ENCODE results near the gene ZFHX3. TPM values are rescaled to one million over a fixed set of nuclear protein-coding genes. Genes with fewer than 3 reads are reported as not detected.

The ZFHX3 gene
- total RNA-seq, 1 experiment from 2014 or later, result 5.1 TPM

DNA sequence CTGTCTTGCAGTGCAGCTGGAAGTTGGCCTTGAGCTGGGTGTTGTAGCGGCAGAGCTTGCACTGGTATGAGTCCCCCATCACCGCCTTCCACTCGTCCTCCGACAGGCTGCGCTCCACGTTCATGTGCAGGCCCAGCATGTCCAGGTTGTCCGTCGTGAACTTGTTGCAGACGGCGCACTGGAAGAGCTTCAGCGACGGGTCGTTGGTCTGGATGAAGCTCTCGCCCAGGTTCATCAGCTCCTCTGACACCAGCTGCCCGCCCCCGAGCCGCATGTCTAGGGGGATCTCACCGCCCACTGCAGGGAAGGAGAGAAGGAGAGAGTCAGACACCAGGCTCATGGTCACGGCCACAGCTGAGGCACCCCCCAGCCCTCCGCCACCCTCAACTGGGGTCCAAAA lies 97.3 kb downstream of the ZFHX3 start:
- no peaks in the 10 kb centered on the region for H3K27me3 ChIP-seq
- no peak overlapping the region for H3K4me3 ChIP-seq
- H3K27ac ChIP-seq, result no peak overlapping the region
- H3K9me3 ChIP-seq (replicated peaks), result no peaks in the 10 kb centered on the region
- H3K4me1 ChIP-seq, result peaks cover 16% of the 10 kb centered on the region
- H3K36me3 ChIP-seq, result peaks cover 13% of the 10 kb centered on the region; the same call in 1 of the 2 replicates
- DNase-seq, result no peak

GRCh38 chr16:72948238-72948829 lies 99.6 kb downstream of the ZFHX3 start:
- Histone ChIP-seq H3K9me3 (replicated peaks) (no peaks in the 10 kb centered on the region), H3K27me3 (no peaks in the 10 kb centered on the region), H3K36me3 (peaks cover 13% of the 10 kb centered on the region; the same call in 1 of the 2 replicates), H3K4me1 (peaks cover 11% of the 10 kb centered on the region), H3K4me3 (no peak overlapping the region), H3K27ac (no peak overlapping the region)
- no peak for DNase-seq

DNA sequence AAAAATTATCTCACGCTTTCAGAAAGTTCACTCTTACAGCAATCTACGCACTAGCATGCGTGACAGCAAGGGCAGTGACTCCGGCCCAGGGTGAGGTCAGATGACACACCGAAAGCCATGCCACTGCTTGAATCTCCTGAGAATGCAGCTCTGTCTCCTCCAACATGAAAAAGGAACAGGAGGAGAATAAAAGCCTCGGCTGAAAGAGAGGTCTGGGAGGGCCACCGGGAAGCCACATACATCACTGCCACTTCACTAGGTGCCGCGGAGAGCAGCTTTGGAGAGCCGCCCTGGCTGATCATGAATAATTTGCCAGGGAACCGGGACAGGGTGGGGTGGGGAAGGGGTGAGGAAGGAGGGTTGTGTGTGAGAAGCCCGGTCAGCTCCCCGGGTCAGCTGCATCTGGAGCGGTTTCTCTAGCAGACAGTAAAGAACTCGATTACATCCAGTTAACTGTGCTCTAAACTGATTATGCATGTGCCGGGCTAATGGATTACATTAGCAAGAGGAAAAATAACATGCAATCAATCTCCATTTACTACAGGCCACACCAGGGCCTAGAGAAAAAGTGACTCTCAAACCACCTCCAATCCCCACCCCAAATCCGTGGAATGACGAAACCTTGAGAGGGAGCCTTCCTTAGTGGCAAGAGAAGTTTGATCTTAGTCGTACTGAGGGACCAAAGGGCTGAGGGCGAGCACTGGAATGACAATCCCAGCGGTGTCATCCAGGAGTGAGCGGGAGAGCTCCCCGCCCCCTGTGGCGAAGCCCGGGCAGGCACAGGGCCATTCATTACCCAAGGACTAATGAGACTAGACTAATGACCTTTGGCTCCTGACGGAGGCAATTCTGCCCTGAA lies 100.3 kb downstream of the ZFHX3 start:
- no peak for DNase-seq
- Histone ChIP-seq H3K36me3 (peaks cover 13% of the 10 kb centered on the region; the same call in 1 of the 2 replicates), H3K27me3 (no peaks in the 10 kb centered on the region), H3K4me3 (no peak overlapping the region), H3K27ac (no peak overlapping the region), H3K9me3 (replicated peaks) (no peaks in the 10 kb centered on the region), H3K4me1 (peaks cover 15% of the 10 kb centered on the region)

DNA sequence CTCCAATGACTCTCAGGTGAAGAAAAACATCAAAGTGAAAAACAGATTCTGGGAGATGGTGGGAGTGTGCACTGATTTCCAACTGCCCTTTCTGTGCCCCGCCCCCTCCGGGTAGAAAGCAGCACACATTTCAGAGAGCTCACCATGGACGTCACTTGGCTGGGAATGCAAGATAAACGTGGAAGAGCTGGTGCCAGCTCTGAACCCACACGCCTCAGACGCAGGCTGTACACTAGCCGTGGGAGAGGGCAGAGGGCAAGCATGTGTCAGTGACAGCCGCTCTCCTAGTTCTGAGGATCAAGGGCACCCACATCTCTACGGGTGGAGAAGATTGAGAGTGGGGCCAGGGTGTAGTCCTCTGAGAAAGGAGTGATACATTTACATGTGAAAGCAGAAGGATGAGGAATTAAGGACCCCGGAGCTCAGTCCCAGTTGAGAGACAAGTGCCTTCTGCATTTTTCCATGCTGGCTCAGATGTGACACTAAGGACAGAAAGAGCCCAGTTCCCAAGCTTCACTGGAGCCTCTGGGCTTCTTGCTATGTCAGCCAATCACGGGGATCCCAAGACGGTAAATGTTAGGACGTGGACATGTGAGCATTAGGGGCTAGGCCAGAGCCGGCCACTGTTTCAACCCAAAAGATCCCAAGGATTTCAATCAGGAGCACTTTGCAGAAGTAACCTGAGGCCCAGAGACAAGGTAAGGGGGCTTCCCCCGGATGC lies 101.3 kb downstream of the ZFHX3 start:
- Histone ChIP-seq H3K27me3 (no peaks in the 10 kb centered on the region), H3K36me3 (peaks cover 13% of the 10 kb centered on the region; the same call in 1 of the 2 replicates), H3K27ac (no peak overlapping the region), H3K9me3 (replicated peaks) (no peaks in the 10 kb centered on the region), H3K4me3 (no peak overlapping the region), H3K4me1 (peaks cover 15% of the 10 kb centered on the region)
- DNase-seq, result no peak

- Histone ChIP-seq H3K27me3 (no peaks in the 10 kb centered on the region), H3K27ac (no peak overlapping the region), H3K36me3 (peaks cover 13% of the 10 kb centered on the region; the same call in 1 of the 2 replicates), H3K4me3 (no peak overlapping the region), H3K4me1 (peaks cover 16% of the 10 kb centered on the region), H3K9me3 (replicated peaks) (no peaks in the 10 kb centered on the region)
- no peak for DNase-seq
Observed at GRCh38 chr16:72946063-72946462, 101.9 kb downstream of the ZFHX3 start.

GRCh38 chr16:72945611-72946010 lies 102.3 kb downstream of the ZFHX3 start:
- Histone ChIP-seq H3K36me3 (peaks cover 12% of the 10 kb centered on the region; the same call in 1 of the 2 replicates), H3K27ac (no peak overlapping the region), H3K9me3 (replicated peaks) (no peaks in the 10 kb centered on the region), H3K27me3 (no peaks in the 10 kb centered on the region), H3K4me3 (no peak overlapping the region), H3K4me1 (peaks cover 16% of the 10 kb centered on the region)
- DNase-seq, result no peak

GRCh38 chr16:72944757-72945485 lies 103.0 kb downstream of the ZFHX3 start:
- peaks cover 16% of the 10 kb centered on the region for H3K4me1 ChIP-seq
- no peak overlapping the region for H3K4me3 ChIP-seq
- peaks cover 5% of the 10 kb centered on the region; the same call in 1 of the 2 replicates for H3K36me3 ChIP-seq
- H3K27ac ChIP-seq, result no peak overlapping the region
- no peak for DNase-seq
- no peaks in the 10 kb centered on the region for H3K9me3 ChIP-seq (replicated peaks)
- no peaks in the 10 kb centered on the region for H3K27me3 ChIP-seq

DNA sequence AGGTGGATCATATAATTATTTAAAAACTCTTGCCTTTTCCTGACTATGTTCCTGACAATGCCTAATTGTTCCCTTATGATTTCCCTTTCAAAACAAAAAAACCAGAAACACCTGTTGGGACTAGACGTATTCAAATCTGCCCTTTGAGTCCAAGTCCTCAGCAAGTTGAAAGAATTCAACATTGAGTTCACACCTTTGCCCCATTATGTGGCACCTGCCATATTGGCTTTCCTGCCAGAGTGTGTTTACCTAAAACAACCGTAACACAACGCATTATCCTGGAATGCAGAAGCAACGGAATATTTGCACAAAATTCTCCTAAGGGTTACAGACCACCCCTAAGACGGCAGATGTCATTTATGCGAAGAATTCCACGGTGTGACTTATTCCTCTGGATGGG lies 105.9 kb downstream of the ZFHX3 start:
- no peaks in the 10 kb centered on the region for H3K27me3 ChIP-seq
- peak overlapping the region; percentile 56 for H3K27ac ChIP-seq
- no peaks in the 10 kb centered on the region for H3K9me3 ChIP-seq (replicated peaks)
- peak; percentile 44 to 65 for DNase-seq
- no peak overlapping the region for H3K4me3 ChIP-seq
- H3K36me3 ChIP-seq, result no peaks in the 10 kb centered on the region
- peaks cover 37% of the 10 kb centered on the region for H3K4me1 ChIP-seq

GRCh38 chr16:72940886-72941285 lies 107.0 kb downstream of the ZFHX3 start:
- no peak for DNase-seq
- no peak overlapping the region for H3K4me3 ChIP-seq
- H3K36me3 ChIP-seq, result no peaks in the 10 kb centered on the region
- H3K4me1 ChIP-seq, result peaks cover 40% of the 10 kb centered on the region
- H3K9me3 ChIP-seq (replicated peaks), result no peaks in the 10 kb centered on the region
- no peak overlapping the region for H3K27ac ChIP-seq
- H3K27me3 ChIP-seq, result no peaks in the 10 kb centered on the region

GRCh38 chr16:72939247-72939646 lies 108.7 kb downstream of the ZFHX3 start:
- peak overlapping the region; percentile 17 for H3K4me3 ChIP-seq
- peak in 1 of 2 experiments; percentile 37 for DNase-seq
- H3K36me3 ChIP-seq, result no peaks in the 10 kb centered on the region
- H3K27ac ChIP-seq, result peak overlapping the region; percentile 90
- H3K9me3 ChIP-seq (replicated peaks), result no peaks in the 10 kb centered on the region
- H3K4me1 ChIP-seq, result peaks cover 40% of the 10 kb centered on the region
- no peaks in the 10 kb centered on the region for H3K27me3 ChIP-seq

GRCh38 chr16:72938795-72939164 lies 109.1 kb downstream of the ZFHX3 start:
- Histone ChIP-seq H3K36me3 (no peaks in the 10 kb centered on the region), H3K27ac (peak overlapping the region; percentile 90), H3K9me3 (replicated peaks) (no peaks in the 10 kb centered on the region), H3K27me3 (no peaks in the 10 kb centered on the region), H3K4me1 (peaks cover 40% of the 10 kb centered on the region), H3K4me3 (peak overlapping the region; percentile 17)
- peak; percentile 71 to 75 for DNase-seq

DNA sequence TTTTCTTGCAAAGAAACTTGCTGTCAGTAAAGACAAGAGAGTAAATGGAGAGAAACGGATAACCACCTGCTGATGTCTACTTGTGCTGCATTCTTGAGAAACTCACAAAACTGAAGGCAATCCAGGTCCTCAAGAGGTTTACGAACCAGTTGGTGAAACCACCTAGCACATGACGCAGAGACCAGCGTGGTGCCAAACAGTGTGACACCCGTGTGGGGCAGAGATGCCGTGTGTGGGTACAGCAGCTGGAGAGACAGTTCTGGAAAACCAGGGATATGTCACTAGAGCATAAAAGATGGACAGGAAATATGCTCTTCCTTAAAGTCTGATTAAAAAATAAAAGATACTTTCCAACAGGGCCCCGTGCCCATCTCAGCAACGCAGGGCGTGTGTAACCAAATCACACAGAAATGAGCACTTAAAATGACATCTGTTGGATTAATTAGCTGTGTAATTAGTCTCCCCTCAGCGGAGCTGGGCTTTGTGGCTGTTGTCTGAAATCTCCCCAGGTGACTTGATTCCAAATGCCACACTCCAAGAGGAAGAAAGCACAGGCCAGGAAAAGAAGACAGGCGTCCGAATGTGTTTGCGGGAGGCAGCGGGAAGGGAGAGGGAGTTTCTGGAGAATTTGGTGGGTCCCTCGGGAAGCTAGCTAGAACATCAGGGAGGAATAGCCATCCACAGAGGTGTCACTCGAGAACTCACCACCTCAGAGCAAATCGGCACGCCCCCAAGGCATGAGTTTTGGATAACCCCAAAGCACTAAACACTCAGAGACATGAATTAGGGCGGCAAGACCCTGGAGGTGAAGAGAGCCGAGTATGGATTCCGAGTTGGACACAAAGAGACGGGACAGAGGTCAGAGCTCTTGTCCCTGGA lies 109.8 kb downstream of the ZFHX3 start:
- Histone ChIP-seq H3K27me3 (no peaks in the 10 kb centered on the region), H3K36me3 (no peaks in the 10 kb centered on the region), H3K4me1 (peaks cover 40% of the 10 kb centered on the region), H3K27ac (peak overlapping the region; percentile 90), H3K9me3 (replicated peaks) (no peaks in the 10 kb centered on the region), H3K4me3 (peak overlapping the region; percentile 17)
- DNase-seq, result no peak

DNA sequence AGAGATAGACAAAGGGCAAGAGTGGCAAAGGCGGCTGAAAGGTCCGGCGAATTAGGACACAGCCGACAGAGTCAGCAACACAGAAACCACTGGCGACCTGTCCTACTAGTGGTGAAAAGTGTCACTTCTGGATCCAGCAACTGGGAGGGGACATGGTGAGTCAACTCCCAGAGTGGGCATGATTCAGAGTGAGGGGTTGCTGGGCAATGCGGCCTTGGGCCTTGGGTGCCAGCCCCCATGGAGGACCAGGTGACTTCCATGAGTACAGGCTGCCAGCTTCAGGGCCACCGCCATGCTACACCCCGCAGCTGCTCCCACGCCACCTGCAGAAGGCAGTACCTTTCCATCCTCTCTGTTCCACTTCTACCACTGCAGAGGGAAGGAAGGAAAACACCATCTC lies 110.6 kb downstream of the ZFHX3 start:
- Histone ChIP-seq H3K4me1 (peaks cover 32% of the 10 kb centered on the region), H3K9me3 (replicated peaks) (no peaks in the 10 kb centered on the region), H3K36me3 (no peaks in the 10 kb centered on the region), H3K27me3 (no peaks in the 10 kb centered on the region), H3K4me3 (no peak overlapping the region), H3K27ac (no peak overlapping the region)
- no peak for DNase-seq

- no peak for DNase-seq
- no peak overlapping the region for H3K27ac ChIP-seq
Observed at GRCh38 chr16:72936408-72936807, 111.5 kb downstream of the ZFHX3 start.

More at GRCh38 chr16:72936408-72936807, 111.5 kb downstream of the ZFHX3 start:
- Histone ChIP-seq H3K4me3 (no peak overlapping the region), H3K36me3 (no peaks in the 10 kb centered on the region), H3K9me3 (replicated peaks) (no peaks in the 10 kb centered on the region), H3K27me3 (no peaks in the 10 kb centered on the region), H3K4me1 (peaks cover 24% of the 10 kb centered on the region)

Data from SJCRH30 (cell line).